ENCODE measurements around the gene ADAP1. TPM values are rescaled to one million over a fixed set of nuclear protein-coding genes. Genes with fewer than 3 reads are reported as not detected.

Gene ADAP1
- total RNA-seq, 1 experiment from 2014 or later: 34.0 TPM

DNA sequence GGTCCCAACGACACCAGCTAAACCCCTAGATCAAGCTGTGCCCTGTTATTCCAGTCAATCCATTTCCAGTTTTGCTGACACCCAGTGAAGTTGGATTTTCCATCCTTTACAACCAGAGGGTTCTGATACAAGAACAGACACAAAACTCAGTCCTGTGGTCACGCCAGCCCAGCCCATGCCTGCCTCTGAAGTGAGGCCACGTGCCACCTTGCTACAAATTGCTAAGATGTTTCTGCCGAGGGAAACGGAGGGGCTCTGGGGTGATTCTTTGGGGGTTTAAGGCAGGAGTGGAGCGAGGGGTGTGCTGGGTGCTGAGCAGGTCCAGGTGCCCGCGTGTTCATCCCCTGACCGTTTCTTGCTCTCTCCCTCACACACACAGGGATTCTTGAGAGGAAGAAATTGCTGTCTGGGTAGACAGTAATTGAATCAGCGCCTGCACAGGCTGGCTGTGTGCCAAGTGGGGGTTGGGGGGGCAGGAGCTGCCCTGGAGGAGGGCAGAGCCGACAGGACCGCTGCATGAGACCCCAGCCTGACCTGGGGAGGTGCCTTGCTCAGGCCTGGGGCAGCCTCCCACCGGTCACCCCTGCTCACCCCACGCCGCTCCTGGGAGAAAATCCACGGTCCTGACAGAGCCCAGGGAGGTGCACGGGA lies 38.1 kb downstream of the ADAP1 start:
- DNase-seq (ENCODE audit: low read depth, low spot score): no peak
- H3K4me1 ChIP-seq (ENCODE audit: control insufficient read depth in 1 of 2, insufficient read depth in 2 of 2, low read length in 2 of 2): peaks cover 4 to 8% of the 10 kb centered on the region in 2 experiments; a peak in 3 of 4 replicates

More for the DNA sequence above, 38.1 kb downstream of the ADAP1 start:
- no peak overlapping the region for H3K4me2 ChIP-seq (ENCODE audit: low read length)
- RAD21 ChIA-PET (ENCODE audit: low non-redundant PET in 1 of 2, low total read pairs in 2 of 2, uncharacterized antibody in 2 of 2, unreplicated experiment in 2 of 2): no interaction called here
- H2AFZ ChIP-seq (ENCODE audit: low read depth, low read length, poor library complexity, severe bottlenecking): no peak overlapping the region
- H3K27me3 ChIP-seq (ENCODE audit: insufficient read depth, low read length): no peaks in the 10 kb centered on the region
- no peaks in the 10 kb centered on the region for H3K36me3 ChIP-seq (ENCODE audit: control insufficient read depth in 1 of 2, insufficient read depth in 2 of 2, low read length in 2 of 2)
- no peak overlapping the region for H3K9ac ChIP-seq (ENCODE audit: low read length)
- no peak for ATAC-seq
- TF ChIP-seq, protein P1, sequence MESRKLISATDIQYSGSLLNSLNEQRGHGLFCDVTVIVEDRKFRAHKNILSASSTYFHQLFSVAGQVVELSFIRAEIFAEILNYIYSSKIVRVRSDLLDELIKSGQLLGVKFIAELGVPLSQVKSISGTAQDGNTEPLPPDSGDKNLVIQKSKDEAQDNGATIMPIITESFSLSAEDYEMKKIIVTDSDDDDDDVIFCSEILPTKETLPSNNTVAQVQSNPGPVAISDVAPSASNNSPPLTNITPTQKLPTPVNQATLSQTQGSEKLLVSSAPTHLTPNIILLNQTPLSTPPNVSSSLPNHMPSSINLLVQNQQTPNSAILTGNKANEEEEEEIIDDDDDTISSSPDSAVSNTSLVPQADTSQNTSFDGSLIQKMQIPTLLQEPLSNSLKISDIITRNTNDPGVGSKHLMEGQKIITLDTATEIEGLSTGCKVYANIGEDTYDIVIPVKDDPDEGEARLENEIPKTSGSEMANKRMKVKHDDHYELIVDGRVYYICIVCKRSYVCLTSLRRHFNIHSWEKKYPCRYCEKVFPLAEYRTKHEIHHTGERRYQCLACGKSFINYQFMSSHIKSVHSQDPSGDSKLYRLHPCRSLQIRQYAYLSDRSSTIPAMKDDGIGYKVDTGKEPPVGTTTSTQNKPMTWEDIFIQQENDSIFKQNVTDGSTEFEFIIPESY (IDR thresholded peaks at IDR 0.05; ENCODE audit: extremely low read depth, insufficient replicate concordance, low read length): no peak
- TF ChIP-seq ZFX (IDR thresholded peaks at IDR 0.05): no peak
- TF ChIP-seq, protein P2, sequence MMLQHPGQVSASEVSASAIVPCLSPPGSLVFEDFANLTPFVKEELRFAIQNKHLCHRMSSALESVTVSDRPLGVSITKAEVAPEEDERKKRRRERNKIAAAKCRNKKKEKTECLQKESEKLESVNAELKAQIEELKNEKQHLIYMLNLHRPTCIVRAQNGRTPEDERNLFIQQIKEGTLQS (IDR thresholded peaks at IDR 0.05): no peak
- no peak for TF ChIP-seq ZNF274 (IDR thresholded peaks at IDR 0.05; ENCODE audit: low read depth, low read length)
- no peak for TF ChIP-seq SRF (IDR thresholded peaks at IDR 0.05; ENCODE audit: low read depth)
- TF ChIP-seq ELF1 (IDR thresholded peaks at IDR 0.05; ENCODE audit: borderline replicate concordance, low read depth): no peak
- TF ChIP-seq FOSL1 (IDR thresholded peaks at IDR 0.05; ENCODE audit: low read depth): no peak
- no peak for TF ChIP-seq CBX3 (IDR thresholded peaks at IDR 0.05; ENCODE audit: low read depth)
- TF ChIP-seq, protein P3, sequence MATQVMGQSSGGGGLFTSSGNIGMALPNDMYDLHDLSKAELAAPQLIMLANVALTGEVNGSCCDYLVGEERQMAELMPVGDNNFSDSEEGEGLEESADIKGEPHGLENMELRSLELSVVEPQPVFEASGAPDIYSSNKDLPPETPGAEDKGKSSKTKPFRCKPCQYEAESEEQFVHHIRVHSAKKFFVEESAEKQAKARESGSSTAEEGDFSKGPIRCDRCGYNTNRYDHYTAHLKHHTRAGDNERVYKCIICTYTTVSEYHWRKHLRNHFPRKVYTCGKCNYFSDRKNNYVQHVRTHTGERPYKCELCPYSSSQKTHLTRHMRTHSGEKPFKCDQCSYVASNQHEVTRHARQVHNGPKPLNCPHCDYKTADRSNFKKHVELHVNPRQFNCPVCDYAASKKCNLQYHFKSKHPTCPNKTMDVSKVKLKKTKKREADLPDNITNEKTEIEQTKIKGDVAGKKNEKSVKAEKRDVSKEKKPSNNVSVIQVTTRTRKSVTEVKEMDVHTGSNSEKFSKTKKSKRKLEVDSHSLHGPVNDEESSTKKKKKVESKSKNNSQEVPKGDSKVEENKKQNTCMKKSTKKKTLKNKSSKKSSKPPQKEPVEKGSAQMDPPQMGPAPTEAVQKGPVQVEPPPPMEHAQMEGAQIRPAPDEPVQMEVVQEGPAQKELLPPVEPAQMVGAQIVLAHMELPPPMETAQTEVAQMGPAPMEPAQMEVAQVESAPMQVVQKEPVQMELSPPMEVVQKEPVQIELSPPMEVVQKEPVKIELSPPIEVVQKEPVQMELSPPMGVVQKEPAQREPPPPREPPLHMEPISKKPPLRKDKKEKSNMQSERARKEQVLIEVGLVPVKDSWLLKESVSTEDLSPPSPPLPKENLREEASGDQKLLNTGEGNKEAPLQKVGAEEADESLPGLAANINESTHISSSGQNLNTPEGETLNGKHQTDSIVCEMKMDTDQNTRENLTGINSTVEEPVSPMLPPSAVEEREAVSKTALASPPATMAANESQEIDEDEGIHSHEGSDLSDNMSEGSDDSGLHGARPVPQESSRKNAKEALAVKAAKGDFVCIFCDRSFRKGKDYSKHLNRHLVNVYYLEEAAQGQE (IDR thresholded peaks at IDR 0.05; ENCODE audit: low read depth): no peak
- TF ChIP-seq, protein P4, sequence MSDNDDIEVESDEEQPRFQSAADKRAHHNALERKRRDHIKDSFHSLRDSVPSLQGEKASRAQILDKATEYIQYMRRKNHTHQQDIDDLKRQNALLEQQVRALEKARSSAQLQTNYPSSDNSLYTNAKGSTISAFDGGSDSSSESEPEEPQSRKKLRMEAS (IDR thresholded peaks at IDR 0.05): no peak
- no peak for TF ChIP-seq JUND (IDR thresholded peaks at IDR 0.05)
- TF ChIP-seq SIN3A (IDR thresholded peaks at IDR 0.05; ENCODE audit: low read depth): no peak
- TF ChIP-seq POLR2AphosphoS5 (IDR thresholded peaks at IDR 0.05; ENCODE audit: low read depth, low read length): no peak
- no peak for TF ChIP-seq CEBPB (IDR thresholded peaks at IDR 0.05; ENCODE audit: low read depth)
- TF ChIP-seq YY1 (IDR thresholded peaks at IDR 0.05; ENCODE audit: extremely low read depth, insufficient replicate concordance, low read depth, low read length): no peak
- TF ChIP-seq POLR2A (IDR thresholded peaks at IDR 0.05; ENCODE audit: borderline replicate concordance, extremely low read depth, insufficient read depth, insufficient read length): no peak
- intact Hi-C loops (cut with micrococcal nuclease): no loop called here
- H4K20me1 ChIP-seq (ENCODE audit: insufficient read depth): no peaks in the 10 kb centered on the region
- H3K9me3 ChIP-seq (ENCODE audit: control insufficient read depth in 1 of 2, insufficient read depth in 1 of 2, low read depth in 1 of 2, low read length in 2 of 2): no peaks in the 10 kb centered on the region
- H3K27ac ChIP-seq (ENCODE audit: low read depth, low read length): no peak overlapping the region
- POLR2A ChIA-PET: no interaction called here
- no TSS peak for BruUV-seq (replicated peaks)
- H3K9me2 ChIP-seq (ENCODE audit: insufficient read depth): no peaks in the 10 kb centered on the region
- H3K79me2 ChIP-seq (ENCODE audit: insufficient read depth, low read length): no peaks in the 10 kb centered on the region
- CTCF ChIA-PET: no interaction called here
- H3K4me3 ChIP-seq (replicated peaks in 1 of 2; ENCODE audit: low read depth in 1 of 2, low read length in 2 of 2): no peak overlapping the region
